IMR-90 (cell line): ENCODE measurements around the gene NPAS2.

ENCODE experiments used
- CEBPB ChIP-seq: IDR thresholded peaks from 2 replicates; pipeline ENCODE4 v1.6.1; 2012; ENCODE audit warnings: low read depth, low read length, improper control_type of control experiment
- CTCF ChIP-seq: conservative IDR thresholded peaks from 2 replicates; pipeline ENCODE4 v1.5.1; 2012; ENCODE audit warnings: mild to moderate bottlenecking, low read depth, low read length, improper control_type of control experiment
- MAZ ChIP-seq: IDR thresholded peaks from 2 replicates; pipeline ENCODE4 v1.6.1; 2012; ENCODE audit warnings: low read depth, mild to moderate bottlenecking, low read length, improper control_type of control experiment, moderate library complexity, borderline replicate concordance
- POLR2A ChIP-seq: IDR thresholded peaks from 2 replicates; pipeline ENCODE4 v1.6.1; 2012; ENCODE audit warnings: mild to moderate bottlenecking, low read depth, low read length
- RAD21 ChIP-seq: IDR thresholded peaks from 2 replicates; pipeline ENCODE4 v1.6.1; 2012; ENCODE audit warnings: low read length, improper control_type of control experiment
- TF ChIP-seq, protein P1 (sequence below): fragments of 150-350 bp; IDR thresholded peaks from 2 replicates; pipeline ENCODE4 v1.6.1; 2017; ENCODE audit warnings: mild to moderate bottlenecking, antibody characterized with exemption, low read length, low read depth

DNA sequence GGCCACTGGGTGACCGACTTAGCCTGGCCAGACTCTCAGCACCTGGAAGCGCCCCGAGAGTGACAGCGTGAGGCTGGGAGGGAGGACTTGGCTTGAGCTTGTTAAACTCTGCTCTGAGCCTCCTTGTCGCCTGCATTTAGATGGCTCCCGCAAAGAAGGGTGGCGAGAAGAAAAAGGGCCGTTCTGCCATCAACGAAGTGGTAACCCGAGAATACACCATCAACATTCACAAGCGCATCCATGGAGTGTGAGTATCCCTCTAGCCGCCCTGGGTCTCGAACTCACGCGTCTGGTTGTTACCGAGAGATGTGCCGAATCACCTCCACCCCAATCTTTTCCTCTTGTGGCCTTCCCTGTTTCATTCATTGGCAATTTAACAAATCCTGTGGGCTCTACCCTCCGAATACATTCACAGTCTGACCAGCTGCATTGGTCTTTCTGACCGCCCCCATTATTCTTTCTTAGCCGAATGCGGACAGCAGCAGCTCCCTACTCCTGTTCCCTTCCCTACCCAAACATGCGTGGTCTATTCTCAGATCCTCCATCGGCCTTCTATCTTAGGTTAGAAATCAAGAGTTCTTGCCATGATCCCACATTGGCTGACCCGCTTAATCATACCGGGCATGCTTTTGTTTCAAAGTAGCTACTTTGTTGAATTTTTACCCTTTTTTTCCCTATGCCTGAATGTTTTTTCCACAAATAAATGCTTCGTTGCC is 182.8 kb downstream of the NPAS2 start:
- TF ChIP-seq MAZ (no peak), CTCF (no peak), CEBPB (no peak), POLR2A (no peak), RAD21 (no peak)
- TF ChIP-seq, protein P1, sequence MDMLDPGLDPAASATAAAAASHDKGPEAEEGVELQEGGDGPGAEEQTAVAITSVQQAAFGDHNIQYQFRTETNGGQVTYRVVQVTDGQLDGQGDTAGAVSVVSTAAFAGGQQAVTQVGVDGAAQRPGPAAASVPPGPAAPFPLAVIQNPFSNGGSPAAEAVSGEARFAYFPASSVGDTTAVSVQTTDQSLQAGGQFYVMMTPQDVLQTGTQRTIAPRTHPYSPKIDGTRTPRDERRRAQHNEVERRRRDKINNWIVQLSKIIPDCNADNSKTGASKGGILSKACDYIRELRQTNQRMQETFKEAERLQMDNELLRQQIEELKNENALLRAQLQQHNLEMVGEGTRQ, result no peak
